Stimulated activated CD4-positive, alpha-beta T cell treated with anti-CD3 and anti-CD28 coated beads, Interleukin-15, amount 100 ng/mL, for 24 hours (primary cell): ENCODE results near the gene POFUT2.

ENCODE experiments used
- DNase-seq: peaks from one replicate; pipeline ENCODE4 v3.0.0-alpha.2; 2020

The POFUT2 gene

DNA sequence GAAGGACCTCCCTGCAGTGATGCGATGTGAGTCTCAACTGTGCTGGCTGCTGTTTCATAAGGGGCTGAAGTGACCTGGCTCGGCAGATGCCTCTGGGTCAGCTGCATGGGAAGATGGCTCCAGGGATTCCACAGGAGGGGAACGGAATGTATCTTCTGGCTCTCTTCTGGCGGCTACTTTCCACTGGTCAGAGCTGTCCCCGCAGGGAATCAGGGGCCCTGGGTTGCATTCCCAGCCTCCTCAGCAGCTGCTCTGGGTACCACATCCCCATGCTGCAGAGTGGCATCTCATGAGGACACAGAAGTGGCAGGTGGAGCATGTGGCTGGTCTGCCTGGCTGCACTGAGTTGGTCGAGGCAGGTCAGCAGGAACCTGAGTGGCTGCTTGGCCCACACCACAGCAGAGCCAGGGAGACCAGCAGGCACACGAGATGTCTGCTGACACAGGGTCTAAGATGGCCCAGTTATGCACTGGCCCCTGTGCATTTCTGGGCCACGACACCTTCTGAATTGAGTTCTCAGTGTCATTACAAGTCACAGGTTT, 42.8 kb downstream of the POFUT2 start:
- DNase-seq, result no peak

DNA sequence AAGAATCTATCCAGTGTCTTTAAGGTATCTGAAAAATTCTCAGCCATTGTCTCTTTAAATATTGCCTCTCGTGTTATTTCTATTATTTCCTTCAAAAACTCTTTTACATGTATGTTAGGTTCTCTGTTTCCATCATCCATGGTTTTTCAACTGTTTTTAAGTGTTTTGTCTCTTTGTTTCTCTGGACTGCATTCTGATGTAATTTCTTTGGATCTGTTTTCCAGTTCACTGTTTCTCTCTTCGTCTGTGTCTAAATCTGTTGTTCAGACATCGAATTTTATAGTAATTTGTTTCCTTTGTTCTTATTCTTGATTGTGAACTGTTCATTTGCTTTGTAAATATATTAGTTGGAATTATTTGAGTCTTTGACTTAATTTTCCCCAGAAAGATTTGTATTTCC, 44.1 kb downstream of the POFUT2 start:
- no peak for DNase-seq

DNA sequence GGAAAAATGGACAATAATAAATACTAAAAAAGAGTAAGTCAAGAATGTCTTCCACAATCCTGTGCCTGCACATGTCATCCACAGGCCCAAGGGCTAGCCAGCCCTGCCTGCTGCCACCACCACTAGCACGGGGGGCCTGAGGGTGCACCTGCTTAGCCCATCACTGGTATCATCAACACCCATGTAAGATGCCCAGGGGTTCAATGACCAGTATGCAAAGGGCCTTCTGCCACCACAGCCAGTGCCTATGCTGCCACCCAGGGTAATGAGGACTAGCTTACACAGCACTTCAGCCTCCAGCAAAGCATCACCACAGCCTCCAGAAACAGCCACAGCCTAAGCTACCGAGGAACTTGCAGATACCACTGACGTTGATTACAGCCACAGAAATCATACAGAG, 46.3 kb downstream of the POFUT2 start:
- no peak for DNase-seq

DNA sequence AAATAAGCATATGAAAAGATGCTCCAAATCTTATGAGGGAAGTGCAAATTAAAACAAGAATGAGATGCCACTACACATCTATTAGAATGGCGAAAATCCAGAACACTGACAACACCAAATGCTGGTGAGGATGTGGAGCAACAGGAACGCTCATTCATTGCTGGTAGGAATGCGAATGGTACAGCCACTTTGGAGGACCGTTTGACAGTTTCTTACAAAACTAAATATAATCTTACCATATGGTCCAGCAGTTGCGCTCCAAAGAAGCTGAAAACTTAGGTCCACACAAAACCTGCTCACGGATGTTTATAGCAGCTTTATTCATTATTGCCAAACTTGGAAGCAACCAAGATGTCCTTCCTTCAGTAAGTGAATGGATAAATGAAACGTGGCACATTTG, 50.3 kb downstream of the POFUT2 start:
- no peak for DNase-seq

DNA sequence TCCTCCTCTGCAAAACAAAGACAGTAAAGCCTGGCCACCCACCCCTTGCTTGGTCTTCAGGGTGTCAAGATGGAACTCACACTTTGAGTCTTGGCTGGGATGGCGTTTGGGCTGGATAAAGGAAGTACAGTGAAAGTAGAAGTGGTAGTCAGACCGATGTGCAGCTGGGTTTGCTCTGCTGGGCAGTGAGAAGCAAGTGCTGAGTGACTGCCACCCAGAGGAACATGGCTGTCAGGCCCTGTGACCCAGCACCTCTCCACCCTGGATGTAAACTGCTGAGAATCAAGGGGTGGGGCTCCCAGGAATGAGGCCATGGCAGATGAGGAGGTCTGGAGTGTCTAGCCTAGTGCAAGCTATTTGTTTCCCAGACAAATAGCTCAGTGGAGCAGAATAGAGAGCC, 51.2 kb downstream of the POFUT2 start:
- no peak for DNase-seq

DNA sequence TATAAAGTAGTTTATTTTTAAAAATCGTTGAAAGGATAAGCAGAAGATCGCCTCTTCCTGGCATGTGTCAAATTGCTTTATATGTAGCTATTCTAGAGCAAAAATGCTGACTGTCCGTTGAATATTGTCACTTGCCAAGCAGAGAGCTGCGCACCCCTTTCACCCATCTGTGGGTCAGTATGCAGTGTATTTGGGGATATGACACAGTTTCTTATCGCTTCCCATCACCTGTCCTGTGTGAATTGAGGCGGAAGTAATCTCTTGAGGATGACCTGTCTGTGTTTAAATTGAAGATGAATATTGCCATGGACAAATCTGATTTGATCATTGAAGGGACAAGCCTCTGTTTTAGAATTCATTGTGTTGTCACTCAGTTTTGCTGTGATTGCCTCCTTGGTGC, 52.2 kb downstream of the POFUT2 start:
- no peak for DNase-seq

DNA sequence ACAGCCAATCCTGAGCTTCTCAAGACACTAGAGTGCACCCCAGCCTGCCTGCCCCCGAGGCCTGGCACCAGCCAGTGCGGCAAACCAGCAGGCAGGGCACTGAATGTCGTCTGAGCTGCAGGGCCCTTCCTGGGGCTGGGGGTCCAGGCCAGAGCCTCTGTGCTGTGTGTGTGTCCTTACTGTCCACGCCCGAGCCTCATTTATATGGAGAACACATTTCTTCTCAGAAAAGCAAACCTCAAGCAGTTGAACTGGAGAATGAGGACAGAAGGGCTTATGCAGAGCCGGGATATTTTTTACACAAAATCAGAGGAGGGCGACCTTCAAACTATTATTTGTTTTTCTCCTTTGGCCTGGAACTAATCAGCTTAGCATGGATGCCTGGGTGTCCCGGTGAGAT, 52.7 kb downstream of the POFUT2 start:
- DNase-seq, result no peak

DNA sequence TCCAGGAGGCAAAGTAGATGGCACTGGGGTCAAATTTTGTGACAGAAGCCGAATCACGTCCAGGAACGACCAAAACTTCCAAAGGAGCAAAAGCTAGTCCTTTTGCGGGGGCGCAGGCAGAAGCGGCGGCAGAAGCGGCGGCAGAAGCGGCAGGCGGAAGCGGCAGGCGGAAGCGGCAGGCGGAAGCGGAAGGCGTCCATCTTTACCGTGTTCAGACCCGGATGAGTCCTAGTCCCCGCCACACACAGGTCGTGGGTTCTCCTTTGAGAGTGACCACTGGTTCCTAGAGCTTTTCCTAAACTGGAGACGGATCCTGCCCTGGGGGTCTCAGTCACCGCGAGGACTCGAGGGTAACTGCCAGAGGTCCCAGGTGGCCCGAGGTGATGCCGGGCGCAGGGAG, 53.6 kb downstream of the POFUT2 start:
- DNase-seq, result no peak

DNA sequence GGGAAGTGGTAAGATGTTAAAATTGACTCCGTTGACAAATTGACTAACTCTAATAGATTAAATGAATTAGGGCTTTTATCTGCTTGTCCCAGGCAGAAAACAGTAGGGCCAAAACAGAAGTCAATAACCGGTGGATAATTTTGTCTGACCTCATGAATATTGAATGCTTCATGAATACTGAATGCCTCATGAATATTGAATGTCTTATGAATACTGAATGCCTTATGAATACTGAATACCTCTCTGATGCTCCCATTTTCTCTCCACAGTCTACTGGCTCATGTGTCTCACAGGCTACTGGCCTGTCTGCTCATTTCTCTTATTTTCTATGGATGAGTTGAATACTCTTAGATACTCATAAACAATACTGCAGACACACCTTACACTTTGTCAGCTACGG, 56.0 kb downstream of the POFUT2 start:
- DNase-seq, result no peak

DNA sequence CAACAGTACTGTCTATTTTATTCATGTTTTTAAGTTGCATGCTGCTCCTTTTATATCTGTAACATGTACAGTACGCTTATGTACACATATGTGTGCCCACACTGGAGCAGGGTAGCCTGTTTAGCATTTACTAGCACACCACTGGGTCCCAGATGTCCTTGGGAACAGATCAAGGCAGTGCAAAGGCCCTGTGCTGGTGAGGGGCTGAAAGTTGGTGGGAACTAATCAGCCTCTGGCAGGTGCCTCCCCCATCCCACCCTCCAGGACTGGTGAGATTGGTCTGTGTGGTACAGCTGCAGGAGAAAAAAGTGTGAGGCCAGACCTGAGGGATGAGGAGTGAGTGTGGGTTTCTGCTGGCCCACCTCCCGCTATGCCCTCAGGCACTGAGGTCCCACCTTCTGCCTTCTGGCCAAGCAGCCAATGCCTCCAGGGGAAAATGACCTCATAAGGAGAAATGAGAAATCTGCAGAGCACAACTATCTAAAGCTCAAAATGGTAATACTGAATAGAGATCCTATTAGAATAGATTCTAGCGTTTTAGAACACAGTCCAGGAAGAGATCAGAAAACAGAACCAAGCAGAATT, 58.9 kb downstream of the POFUT2 start:
- DNase-seq, result no peak

DNA sequence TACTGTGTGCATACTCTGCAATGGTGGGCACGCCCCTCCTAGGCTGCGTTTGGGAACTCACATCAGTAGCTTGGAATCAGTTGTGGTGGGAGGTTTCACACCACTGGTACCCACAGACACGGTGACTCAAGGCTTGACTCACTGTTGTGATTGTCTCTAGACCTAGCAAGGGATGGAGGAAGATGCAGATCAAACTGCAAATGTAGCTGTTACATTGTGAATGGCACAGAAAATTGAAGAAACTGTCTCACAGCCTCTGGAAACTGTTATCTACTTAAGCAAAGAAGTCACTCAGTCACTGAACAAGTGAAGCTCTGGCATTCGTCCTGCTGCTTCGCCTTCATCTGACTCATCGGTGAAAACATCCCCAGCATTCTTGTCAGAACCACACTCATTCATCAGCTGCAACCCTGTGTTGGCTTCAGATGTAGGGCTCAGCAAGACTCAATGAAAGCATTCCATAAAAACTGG, 59.5 kb downstream of the POFUT2 start:
- DNase-seq, result peak; percentile 87

DNA sequence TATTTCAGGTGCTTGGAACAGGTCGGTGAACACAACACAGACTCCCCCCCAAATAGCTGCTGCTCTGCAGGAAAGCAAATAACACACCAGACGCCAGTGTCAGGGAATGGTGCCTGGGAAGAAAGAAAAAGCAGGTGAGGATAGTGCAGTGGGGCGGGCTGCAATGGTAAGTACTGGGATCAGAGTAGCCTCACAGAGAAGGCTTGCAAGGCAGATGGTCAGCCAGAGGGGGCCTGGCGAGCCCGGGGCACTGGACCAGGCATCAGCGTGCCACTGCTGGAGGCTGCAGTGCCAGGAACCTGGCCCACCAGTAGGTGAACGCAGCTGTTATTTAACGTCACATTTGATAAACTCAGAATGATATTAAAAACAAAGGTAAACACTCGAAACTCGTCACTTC, 60.0 kb downstream of the POFUT2 start:
- no peak for DNase-seq

DNA sequence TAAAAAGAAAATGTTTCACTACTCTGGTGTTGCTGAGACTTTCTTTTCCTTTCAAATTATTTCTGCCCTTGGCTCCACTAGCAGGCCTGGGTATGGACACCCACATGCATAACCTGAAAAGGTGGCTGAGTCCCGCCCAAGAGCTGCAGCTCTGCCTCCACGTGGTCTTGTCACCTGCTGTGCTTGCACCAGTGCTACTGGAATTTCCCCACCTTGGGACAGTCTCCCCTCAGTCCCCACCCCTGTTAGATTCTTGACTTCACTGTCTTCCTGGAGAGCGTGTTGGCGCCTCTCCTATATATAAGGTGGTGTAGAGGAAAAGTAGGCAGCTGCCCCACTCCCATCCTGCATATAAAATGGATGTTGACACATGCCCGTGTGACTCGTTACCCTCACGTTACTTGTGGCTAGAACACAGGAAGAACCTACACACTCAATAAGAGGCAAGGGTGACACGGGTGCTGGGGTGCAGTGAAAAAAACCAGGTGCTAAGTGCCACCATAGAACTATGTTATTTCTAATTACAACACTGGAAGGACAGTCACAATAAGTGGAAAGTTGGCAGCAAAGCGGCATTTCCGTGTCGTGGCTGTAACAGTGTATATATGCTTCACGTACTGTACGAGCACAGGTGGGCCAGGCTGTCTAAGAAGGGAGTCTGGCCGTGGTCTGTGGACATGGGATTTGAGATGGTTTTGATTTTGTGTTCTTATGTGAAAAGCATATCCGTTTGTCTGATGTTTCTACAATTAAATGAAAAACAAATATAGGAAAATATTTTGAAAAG, 61.0 kb downstream of the POFUT2 start:
- DNase-seq, result peak; percentile 29

DNA sequence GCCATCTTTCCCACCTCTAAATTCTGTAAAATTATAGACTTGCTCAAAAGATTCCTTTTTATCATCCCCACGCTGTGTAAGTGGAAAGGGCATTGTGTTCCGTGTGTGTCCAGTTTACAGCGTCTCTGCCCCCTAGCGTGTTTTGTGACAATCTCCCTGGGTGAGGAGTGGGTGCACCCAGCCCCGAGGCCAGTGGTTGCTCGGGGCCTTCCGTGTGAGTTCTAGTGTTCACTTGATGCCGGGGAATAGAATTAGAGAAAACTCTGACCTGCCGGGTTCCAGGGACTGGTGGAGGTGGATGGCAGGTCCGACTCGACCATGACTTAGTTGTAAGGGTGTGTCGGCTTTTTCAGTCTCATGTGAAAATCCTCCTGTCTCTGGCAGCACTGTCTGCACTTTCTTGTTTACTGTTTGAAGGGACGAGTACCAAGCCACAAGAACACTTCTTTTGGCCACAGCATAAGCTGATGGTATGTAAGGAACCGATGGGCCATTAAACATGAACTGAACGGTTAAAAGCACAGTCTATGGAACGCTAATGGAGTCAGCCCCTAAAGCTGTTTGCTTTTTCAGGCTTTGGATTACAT, 61.9 kb downstream of the POFUT2 start:
- DNase-seq, result no peak

DNA sequence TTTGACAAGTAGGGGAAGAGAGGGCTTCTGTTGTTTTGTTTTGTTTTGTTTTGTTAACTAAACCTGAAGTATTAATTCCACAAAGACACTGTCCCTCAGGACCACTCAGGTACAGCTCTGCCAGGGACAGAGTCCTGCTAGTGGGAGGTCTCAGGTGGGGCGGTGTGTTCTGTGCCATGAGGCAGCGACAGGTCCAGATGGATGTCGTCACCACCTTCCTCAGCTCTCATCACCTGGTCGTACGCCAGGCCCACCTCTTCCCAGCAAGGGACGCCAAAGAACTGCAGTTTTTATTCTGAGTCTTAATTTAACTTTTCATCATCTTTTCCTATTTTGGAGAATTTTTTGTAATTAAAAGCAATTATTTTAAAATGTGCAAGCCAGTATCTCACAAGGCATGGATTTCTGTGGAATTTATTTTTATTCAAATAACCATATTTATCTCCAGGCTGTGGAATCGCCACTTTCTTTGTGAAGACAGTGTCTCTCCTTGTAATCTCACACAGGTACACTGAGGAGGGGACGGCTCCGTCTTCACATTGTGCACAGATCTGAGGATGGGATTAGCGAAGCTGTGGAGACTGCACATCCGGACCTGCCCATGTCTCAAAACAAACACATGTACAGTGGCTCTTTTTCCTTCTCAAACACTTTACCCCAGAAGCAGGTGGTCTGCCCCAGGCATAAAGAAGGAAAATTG, 62.5 kb downstream of the POFUT2 start:
- no peak for DNase-seq

DNA sequence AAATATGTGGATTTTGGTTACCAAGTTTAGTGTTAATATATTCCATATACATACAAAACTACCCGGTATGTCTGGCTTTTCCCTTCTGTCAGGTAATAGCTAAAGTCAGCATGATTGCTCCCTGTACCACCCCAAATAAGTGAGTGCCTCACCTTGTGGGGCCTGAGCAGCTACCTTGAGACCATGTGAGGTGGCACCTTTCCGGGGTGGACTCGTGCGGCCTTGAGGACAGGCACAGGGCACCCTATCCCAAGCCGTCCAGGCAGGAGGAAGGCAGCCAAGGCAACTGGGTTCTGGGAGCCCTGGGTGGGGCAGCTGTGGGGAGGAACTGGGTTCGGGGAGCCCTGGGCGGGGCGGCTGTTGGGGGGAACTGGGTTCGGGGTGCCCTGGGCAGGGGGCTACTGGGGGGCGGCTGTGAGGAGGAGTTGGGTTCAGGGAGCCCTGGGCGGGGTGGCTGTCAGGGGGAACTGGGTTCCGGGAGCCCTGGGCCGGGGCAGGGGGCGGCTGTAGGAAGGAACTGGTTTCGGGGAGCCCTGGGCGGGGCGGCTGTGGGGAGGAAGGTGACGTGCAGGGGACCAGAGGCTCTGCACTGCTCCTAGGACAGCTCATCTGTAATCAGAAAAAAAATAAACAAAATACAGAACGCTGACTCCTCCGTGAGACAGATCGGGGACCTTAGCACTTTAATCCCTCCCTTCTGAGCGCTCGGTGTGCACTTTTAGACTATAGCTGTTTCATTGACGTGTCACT, 63.3 kb downstream of the POFUT2 start:
- DNase-seq, result peak; percentile 32

DNA sequence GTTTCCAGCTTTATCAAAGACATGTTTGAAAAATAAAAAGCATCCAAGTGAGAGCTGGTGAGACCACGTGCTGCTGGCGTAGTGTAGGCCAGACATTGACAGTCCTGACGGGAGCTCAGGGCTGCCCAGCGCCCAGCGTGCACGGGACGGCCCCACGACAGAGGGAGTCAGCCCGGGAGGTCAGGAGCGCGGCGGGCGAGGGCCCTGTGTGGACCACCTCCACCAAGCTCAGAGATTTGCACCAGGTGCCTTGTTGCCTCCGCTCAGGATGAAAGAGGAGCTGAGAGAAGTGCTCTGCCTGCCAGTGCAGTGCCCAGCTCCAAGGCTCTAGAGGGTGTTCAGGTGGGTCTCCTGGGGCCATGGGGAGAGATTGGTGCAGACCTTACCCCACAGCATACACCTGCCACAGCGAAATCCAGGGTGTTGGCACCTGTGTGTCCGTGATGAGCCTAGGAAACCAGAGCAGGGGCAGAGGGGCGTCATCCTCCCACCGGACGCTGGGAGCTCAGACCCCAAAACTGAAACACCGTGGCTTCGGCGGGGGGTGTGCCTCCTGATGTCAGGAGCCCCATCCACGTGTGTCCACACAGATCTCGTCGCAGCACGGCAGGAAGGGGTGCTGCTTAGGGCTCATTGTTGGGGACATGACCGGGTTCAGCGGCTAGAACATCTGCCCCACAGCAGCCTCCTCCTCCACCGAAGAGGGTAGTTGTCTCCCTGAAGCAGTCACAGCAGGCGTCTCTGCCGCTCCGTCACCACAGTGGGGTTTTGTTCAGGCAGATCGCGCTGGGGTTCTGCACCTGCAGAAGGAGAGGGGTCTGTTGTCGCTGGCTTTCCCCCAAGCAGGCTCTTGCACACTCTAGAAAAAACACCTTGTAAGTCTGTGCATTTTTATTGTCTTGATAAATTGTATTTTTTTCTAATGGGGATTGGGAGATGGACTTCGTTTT, 64.2 kb downstream of the POFUT2 start:
- no peak for DNase-seq

DNA sequence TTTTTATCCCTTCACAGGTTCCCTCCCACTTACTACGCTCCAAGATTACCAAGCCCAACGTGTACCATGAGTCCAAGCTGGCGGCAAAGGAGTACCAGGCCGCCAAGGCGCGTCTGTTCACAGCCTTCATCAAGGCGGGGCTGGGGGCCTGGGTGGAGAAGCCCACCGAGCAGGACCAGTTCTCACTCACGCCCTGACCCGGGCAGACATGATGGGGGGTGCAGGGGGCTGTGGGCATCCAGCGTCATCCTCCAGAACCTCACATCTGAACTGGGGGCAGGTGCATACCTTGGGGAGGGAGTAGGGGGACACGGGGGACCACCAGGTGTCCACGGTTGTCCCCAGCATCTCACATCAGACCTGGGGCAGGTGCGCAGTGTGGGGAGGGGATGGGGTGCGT, 65.7 kb downstream of the POFUT2 start:
- no peak for DNase-seq

DNA sequence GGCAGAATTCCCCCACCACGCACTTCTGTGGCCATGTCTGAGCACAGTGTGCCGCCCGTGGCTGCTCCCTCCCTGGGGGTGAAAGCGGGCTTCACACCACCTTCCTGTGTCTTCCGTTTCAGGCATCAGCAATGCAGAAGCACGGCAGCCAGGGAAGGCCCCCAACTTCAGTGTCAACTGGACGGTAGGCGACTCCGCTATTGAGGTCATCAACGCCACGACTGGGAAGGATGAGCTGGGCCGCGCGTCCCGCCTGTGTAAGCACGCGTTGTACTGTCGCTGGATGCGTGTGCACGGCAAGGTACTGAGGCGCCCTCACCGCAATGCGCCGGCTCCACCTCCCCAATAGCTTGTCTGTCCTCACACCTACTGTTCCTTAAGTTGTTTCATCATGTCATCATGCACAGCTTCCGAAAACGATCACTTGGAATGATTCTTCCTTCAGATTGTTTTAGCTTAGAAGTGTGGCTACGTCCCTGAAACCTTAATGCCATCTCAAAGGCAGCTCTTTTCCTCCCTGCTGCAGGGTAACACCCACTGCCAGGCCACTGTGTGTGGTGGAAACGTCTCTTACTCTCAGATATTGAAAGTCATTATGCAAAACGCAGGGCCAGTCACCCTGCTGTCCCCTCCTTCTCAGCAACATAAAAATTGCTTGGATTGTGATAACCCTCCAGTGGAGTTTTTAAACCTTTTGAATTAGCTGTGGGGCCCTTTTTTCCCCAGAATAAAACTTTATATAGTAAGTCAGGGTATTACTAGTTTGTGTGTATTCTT, 66.8 kb downstream of the POFUT2 start:
- DNase-seq, result no peak

DNA sequence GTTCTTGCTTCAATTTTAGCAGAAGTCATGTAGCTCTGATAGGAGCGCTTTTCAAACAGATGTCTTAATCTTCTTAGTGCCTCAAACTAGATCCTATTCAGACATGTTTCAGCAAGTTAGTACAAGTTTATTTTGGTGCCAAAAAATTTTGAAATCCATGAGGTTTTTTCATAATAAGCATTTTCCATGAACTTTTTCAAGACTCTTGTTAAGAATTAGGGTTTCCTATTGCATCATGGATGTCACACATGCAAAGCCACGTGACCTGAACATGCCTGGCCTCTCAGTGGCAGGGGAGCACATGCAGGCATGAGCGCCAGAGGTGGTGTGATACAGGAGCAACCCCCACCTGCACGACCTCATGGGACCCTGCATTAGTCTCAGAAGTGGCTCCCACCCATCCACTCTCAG, 67.6 kb downstream of the POFUT2 start:
- no peak for DNase-seq

DNA sequence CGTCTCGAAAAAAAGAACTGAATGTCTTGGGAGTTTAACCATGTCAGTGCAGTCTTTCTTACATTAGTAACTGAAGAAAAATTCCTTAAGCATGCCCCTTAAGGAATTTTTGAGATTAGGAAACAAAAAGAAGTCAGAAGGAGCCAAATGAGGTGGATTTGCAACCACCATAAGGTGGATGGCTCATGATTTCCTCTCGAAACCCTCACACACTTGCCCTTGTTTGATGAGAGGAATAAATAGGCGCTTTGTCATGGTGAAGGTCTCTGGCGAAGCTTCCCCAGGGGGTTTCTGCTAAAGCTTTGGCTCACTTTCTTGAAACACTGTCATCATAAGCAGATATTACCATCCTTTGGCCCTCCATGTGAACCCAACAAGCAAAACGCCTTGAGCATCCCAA, 68.2 kb downstream of the POFUT2 start:
- no peak for DNase-seq
